Measurements from ENCODE around the gene ADAMTSL1. TPM values are rescaled to one million over a fixed set of nuclear protein-coding genes. Genes with fewer than 3 reads are reported as not detected.

ADAMTSL1 gene
- total and polyA plus RNA-seq, 9 donors = 1.2 to 20.0 (median 6.1) TPM

DNA sequence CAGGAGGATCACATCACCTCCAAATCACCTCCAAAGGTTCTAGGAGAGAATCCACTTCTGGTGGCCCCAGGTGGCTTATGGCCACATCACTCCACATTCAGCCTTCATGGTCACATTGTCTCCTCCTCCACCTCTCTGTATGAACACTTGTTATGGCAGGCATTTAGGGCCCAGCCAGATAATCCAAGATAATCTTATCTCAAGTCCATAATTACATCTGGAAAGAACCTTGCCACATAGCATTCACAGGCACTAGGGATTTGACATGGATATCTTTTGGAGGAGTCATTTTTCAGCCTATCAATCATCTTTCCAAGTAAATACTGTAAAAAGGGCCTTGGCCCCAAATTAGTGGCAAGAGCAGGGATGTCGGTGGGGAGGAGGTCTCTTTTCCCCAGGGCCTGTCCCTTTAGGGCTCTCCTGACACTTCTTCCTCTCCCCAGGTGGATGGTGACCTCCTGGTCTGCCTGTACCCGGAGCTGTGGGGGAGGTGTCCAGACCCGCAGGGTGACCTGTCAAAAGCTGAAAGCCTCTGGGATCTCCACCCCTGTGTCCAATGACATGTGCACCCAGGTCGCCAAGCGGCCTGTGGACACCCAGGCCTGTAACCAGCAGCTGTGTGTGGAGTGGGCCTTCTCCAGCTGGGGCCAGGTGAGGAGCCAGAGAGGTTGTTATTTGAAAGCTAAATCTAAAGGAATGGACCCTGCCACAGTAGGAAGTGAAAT is 418.2 kb downstream of the ADAMTSL1 start:
- H3K4me3 ChIP-seq = no peak overlapping the region
- no peaks in the 10 kb centered on the region for H3K4me1 ChIP-seq (ENCODE audit: insufficient read depth)
- intact Hi-C loops (cut with DNase I) = no loop called here
- 91 to 95% (median 94%) methylated on average over 5 of the region's 5 CpGs for WGBS, 3 donors
- TF ChIP-seq, protein P1, sequence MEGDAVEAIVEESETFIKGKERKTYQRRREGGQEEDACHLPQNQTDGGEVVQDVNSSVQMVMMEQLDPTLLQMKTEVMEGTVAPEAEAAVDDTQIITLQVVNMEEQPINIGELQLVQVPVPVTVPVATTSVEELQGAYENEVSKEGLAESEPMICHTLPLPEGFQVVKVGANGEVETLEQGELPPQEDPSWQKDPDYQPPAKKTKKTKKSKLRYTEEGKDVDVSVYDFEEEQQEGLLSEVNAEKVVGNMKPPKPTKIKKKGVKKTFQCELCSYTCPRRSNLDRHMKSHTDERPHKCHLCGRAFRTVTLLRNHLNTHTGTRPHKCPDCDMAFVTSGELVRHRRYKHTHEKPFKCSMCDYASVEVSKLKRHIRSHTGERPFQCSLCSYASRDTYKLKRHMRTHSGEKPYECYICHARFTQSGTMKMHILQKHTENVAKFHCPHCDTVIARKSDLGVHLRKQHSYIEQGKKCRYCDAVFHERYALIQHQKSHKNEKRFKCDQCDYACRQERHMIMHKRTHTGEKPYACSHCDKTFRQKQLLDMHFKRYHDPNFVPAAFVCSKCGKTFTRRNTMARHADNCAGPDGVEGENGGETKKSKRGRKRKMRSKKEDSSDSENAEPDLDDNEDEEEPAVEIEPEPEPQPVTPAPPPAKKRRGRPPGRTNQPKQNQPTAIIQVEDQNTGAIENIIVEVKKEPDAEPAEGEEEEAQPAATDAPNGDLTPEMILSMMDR (IDR thresholded peaks at IDR 0.05) = no peak
- no peak for TF ChIP-seq POLR2A (IDR thresholded peaks at IDR 0.05)
- no peak for TF ChIP-seq EP300 (IDR thresholded peaks at IDR 0.05)
- no peaks in the 10 kb centered on the region for H3K36me3 ChIP-seq
- H3K9me3 ChIP-seq = peaks cover 0 to 8% of the 10 kb centered on the region in 2 donors
- no peak for DNase-seq
- H3K27me3 ChIP-seq = no peaks in the 10 kb centered on the region
- H3K27ac ChIP-seq = no peak overlapping the region

DNA sequence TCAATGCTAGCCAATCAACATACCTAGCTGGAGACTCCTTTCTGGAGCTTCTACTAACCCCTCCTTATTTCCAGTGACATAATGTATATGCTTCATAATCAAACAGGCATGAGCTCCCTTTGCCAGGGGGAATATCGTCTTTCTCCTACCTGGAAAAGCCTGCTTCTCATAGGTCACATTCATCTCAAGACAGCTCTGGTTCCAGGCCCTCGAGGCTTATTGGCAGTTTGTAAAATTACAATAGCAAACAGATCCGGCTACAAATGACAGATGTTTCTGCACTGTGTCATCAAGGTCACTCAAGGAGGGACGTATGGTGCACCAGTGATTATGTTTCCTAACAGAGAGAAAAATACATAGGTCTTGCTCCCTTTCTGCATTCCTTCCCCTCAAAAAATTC is 419.1 kb downstream of the ADAMTSL1 start:
- DNase-seq = no peak
- Histone ChIP-seq H3K36me3 (no peaks in the 10 kb centered on the region), H3K27me3 (no peaks in the 10 kb centered on the region), H3K4me3 (no peak overlapping the region), H3K9me3 (peaks cover 0 to 8% of the 10 kb centered on the region in 2 donors), H3K4me1 (ENCODE audit: insufficient read depth) (no peaks in the 10 kb centered on the region), H3K27ac (no peak overlapping the region)
- intact Hi-C loops (cut with DNase I) = no loop called here
- WGBS, 3 donors = 63 to 75% (median 70%) methylated on average over 4 of the region's 4 CpGs
- TF ChIP-seq EP300 (IDR thresholded peaks at IDR 0.05) = no peak
- no peak for TF ChIP-seq POLR2A (IDR thresholded peaks at IDR 0.05)
- TF ChIP-seq, protein P1 (IDR thresholded peaks at IDR 0.05) = no peak

DNA sequence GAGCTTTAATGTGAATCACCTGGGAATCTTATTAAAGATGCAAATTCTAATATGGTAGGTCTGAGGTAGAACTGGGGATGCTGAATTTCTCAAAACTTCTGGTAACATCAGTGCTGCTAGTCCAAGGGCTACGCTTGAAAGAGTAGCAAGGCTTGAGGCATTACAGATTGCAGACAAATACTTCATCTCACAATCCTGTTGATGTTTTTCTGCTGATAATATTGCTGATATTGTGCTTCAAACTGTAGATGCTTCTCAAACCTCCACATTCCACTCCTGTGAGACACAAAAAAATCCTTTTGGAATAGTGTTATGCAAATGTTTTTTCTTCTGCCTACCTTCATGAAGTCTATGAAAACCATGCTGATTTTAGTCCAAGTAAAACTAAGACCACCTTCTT is 419.5 kb downstream of the ADAMTSL1 start:
- no peak overlapping the region for H3K27ac ChIP-seq
- DNase-seq = no peak
- no peak for TF ChIP-seq POLR2A (IDR thresholded peaks at IDR 0.05)
- TF ChIP-seq, protein P1 (IDR thresholded peaks at IDR 0.05) = no peak
- TF ChIP-seq EP300 (IDR thresholded peaks at IDR 0.05) = no peak
- no peak overlapping the region for H3K4me3 ChIP-seq
- 88 to 100% (median 92%) methylated on average over 1 of the region's 1 CpG for WGBS, 3 donors
- no peaks in the 10 kb centered on the region for H3K27me3 ChIP-seq
- H3K9me3 ChIP-seq = peaks cover 0 to 8% of the 10 kb centered on the region in 2 donors
- intact Hi-C loops (cut with DNase I) = no loop called here
- H3K36me3 ChIP-seq = no peaks in the 10 kb centered on the region
- H3K4me1 ChIP-seq (ENCODE audit: insufficient read depth) = no peaks in the 10 kb centered on the region

DNA sequence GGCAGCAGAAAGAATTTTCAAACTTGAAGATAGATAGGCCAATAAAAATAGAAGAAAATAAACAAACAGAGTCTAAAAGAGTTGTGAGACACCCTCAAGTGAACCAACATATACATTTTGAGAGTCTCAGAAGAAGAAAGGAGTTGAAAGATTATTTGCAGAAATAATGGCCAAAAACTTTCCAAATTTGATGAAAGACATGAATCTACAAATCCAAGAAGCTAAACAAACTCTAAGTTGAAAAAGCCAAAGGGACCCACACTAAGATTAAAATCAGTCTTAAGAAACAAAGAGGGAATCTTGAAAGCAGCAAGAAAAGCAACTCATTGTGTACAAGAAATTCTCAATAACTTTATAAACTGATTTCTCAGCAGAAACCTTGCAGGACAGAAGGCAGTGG is 422.1 kb downstream of the ADAMTSL1 start:
- Histone ChIP-seq H3K4me3 (no peak overlapping the region), H3K4me1 (ENCODE audit: insufficient read depth) (no peaks in the 10 kb centered on the region), H3K9me3 (peaks cover 0 to 8% of the 10 kb centered on the region in 2 donors), H3K36me3 (no peaks in the 10 kb centered on the region), H3K27ac (no peak overlapping the region), H3K27me3 (no peaks in the 10 kb centered on the region)
- intact Hi-C loops (cut with DNase I) = no loop called here
- TF ChIP-seq, protein P1 (IDR thresholded peaks at IDR 0.05) = no peak
- TF ChIP-seq EP300 (IDR thresholded peaks at IDR 0.05) (no peak), POLR2A (IDR thresholded peaks at IDR 0.05) (no peak)
- DNase-seq = no peak
